GM19468 (cell line): Measurements from ENCODE around the gene CCNG1.
"Not testable (repeated sequence)": the region's sequence is repeated elsewhere in the genome, so short reads cannot be mapped to it uniquely, and the experiment has no call there.

Experiments used
- ATAC-seq: cut with Tn5 transposase; IDR thresholded peaks from one replicate; pipeline ENCODE4 v1.9.1; 2021; ENCODE audit warnings: mild to moderate bottlenecking, moderate library complexity, moderate number of reproducible peaks; ENCODE audit not compliant: unreplicated experiment; ENCODE audit errors: extremely low read depth

CCNG1 gene

GRCh38 chr5:163437309-163438182 lies at the start of gene CCNG1:
CCNG1 (plus strand) TSS chr5:163437595; CDS start chr5:163439257, 1,662 bp downstream.
- ATAC-seq, result peak; percentile 87

GRCh38 chr5:163395792-163396191 lies 41.6 kb upstream of the CCNG1 start:
- ATAC-seq, result no peak

GRCh38 chr5:163396818-163397340 lies 40.5 kb upstream of the CCNG1 start:
- ATAC-seq, result not testable (repeated sequence)

- ATAC-seq, result no peak
These were observed 40.0 kb upstream of the CCNG1 start for GRCh38 chr5:163397354-163397753.

- ATAC-seq, result no peak
These were observed 37.5 kb upstream of the CCNG1 start for GRCh38 chr5:163399923-163400322.

GRCh38 chr5:163401271-163401670 lies 36.1 kb upstream of the CCNG1 start:
- ATAC-seq, result no peak

- ATAC-seq, result no peak
These were observed 35.4 kb upstream of the CCNG1 start for GRCh38 chr5:163402007-163402406.

- no peak for ATAC-seq
These were observed 32.8 kb upstream of the CCNG1 start for GRCh38 chr5:163404364-163405173.

GRCh38 chr5:163407034-163407655 lies 30.2 kb upstream of the CCNG1 start:
- ATAC-seq, result peak; percentile 75

- ATAC-seq, result peak; percentile 62
These were observed 29.0 kb upstream of the CCNG1 start for GRCh38 chr5:163408311-163408923.

GRCh38 chr5:163409384-163409783 lies 28.0 kb upstream of the CCNG1 start:
- ATAC-seq, result no peak

GRCh38 chr5:163410505-163410904 lies 26.9 kb upstream of the CCNG1 start:
- ATAC-seq, result no peak

- not testable (repeated sequence) for ATAC-seq
These were observed 21.7 kb upstream of the CCNG1 start for GRCh38 chr5:163415673-163416072.

GRCh38 chr5:163424836-163425235 lies 12.6 kb upstream of the CCNG1 start:
- no peak for ATAC-seq

- ATAC-seq, result not testable (repeated sequence)
These were observed 11.3 kb upstream of the CCNG1 start for GRCh38 chr5:163426128-163426527.

GRCh38 chr5:163432544-163432943 lies 4.9 kb upstream of the CCNG1 start:
- ATAC-seq, result no peak

GRCh38 chr5:163433271-163433670 lies 4.1 kb upstream of the CCNG1 start:
- no peak for ATAC-seq

- no peak for ATAC-seq
These were observed 3.0 kb upstream of the CCNG1 start for GRCh38 chr5:163434401-163434866.

- ATAC-seq, result no peak
These were observed 880 bp upstream of the CCNG1 start for GRCh38 chr5:163436515-163436914.

GRCh38 chr5:163437011-163437308 lies 435 bp upstream of the CCNG1 start:
- no peak for ATAC-seq
